Spleen (tissue), 11 donors: ENCODE data around the gene IL1RN. TPM values are rescaled to one million over a fixed set of nuclear protein-coding genes. Genes with fewer than 3 reads are reported as not detected.
A peak's percentile ranks its signal among the peaks of the same experiment; 100 is the strongest.

Experiments used
- DNase-seq: peaks from one replicate; pipeline ENCODE4 v3.0.0-alpha.2; 2020
- H3K27ac ChIP-seq, 8 donors: fragments of 200-600 bp; sonication (generic) in 7 of 8; 1 replicate in 4 of 8; 2 replicates in 4 of 8; pipeline versions ENCODE4 v1.5.0 to v1.8.0; 2016 to 2021; ENCODE audit warnings: inconsistent platforms in 4 of 8, mild to moderate bottlenecking in 4 of 8, moderate library complexity in 1 of 8
- H3K27me3 ChIP-seq, 7 donors: fragments of 200-600 bp; sonication (generic) in 6 of 7; replicated peaks in 1 of 7; 1 replicate in 4 of 7; 2 replicates in 3 of 7; pipeline versions ENCODE4 v1.5.0 to v1.8.0; 2016 to 2021; ENCODE audit warnings: inconsistent platforms in 3 of 7, mild to moderate bottlenecking in 1 of 7
- H3K36me3 ChIP-seq, 6 donors: fragments of 200-600 bp; sonication (generic) in 5 of 6; 1 replicate in 4 of 6; 2 replicates in 2 of 6; pipeline versions ENCODE4 v1.5.0 to v1.8.0; 2016 to 2021; ENCODE audit warnings: inconsistent platforms in 2 of 6
- H3K4me1 ChIP-seq, 6 donors: fragments of 200-600 bp; sonication (generic) in 5 of 6; 1 replicate in 3 of 6; 2 replicates in 3 of 6; pipeline versions ENCODE4 v1.5.0 to v1.8.0; 2016 to 2021; ENCODE audit warnings: inconsistent platforms in 3 of 6
- H3K4me3 ChIP-seq, 8 donors: fragments of 200-600 bp; sonication (generic) in 7 of 8; 1 replicate in 4 of 8; 2 replicates in 4 of 8; pipeline versions ENCODE4 v1.5.0 to v1.8.0; 2016 to 2021; ENCODE audit warnings: inconsistent platforms in 4 of 8, mild to moderate bottlenecking in 4 of 8, moderate library complexity in 2 of 8
- H3K9me3 ChIP-seq, 8 donors: fragments of 200-600 bp; sonication (generic) in 7 of 8; 1 replicate in 4 of 8; 2 replicates in 4 of 8; pipeline versions ENCODE4 v1.5.0 to v1.8.0; 2016 to 2021; ENCODE audit warnings: inconsistent platforms in 4 of 8
- POLR2A ChIP-seq, 3 donors: fragments of 450-650 bp; IDR thresholded peaks; one replicate each; pipeline ENCODE4 v1.5.1; 2017; ENCODE audit warnings: antibody characterized with exemption in 3 of 3, mild to moderate bottlenecking in 1 of 3
- POLR2AphosphoS5 ChIP-seq, 3 donors: sonication (generic); formaldehyde crosslinking; IDR thresholded peaks; one replicate each; pipeline ENCODE4 v1.5.1; 2017; ENCODE audit warnings: antibody characterized with exemption in 3 of 3
- WGBS, 5 donors: extraction: QIAGEN DNeasy Blood & Tissue Kit in 3 of 5; methylation state at CpG; one replicate each; pipeline versions ENCODE4 v1.1.5 to v1.1.7; 2013 to 2018; 5-methylcytosine and 5-hydroxymethylcytosine counted together
- intact Hi-C: fragments of 100-400 bp; cut with DNase I; formaldehyde crosslinking; loops from one replicate; pipeline ENCODE4 v1.15.0; 2023; ENCODE audit warnings: low total_unique reads
- polyA plus RNA-seq, 3 donors: library from polyadenylated mRNA; stranded (reverse); fragments of 200-250 nt; gene quantifications; one replicate each; pipeline ENCODE4 v1.2.1, GENCODE V29; 2013
- total RNA-seq, 7 donors: library from RNA; depleted of rRNA in 3 of 7; stranded (reverse); fragments of >200 nt in 3 of 7; fragmentation: NEBNext Ultra II Directional in 4 of 7; extraction: Animal tissue kit (Norgen Biotek cat#: 25700) in 4 of 7; gene quantifications; one replicate each; pipeline versions ENCODE4 v1.1.0 to v1.2.1, GENCODE V29; 2016 to 2021
- TF ChIP-seq, protein P1 (sequence below), 11 experiments: fragments of 200-600 bp in 7 of 11; fragments of 450-650 bp in 4 of 11; sonication (generic) in 4 of 11; IDR thresholded peaks in 8 of 11; conservative IDR thresholded peaks in 3 of 11; 1 replicate in 7 of 11; 2 replicates in 4 of 11; pipeline versions ENCODE4 v1.4.0 to v1.8.0; 2016 to 2021; ENCODE audit warnings: antibody characterized with exemption in 11 of 11, inconsistent platforms in 4 of 11, mild to moderate bottlenecking in 1 of 11
- donor health status: healthy with polysubstance abuse.
- donor health status: DM: no; HTN: no; CAD: no; lungs with moderate emphysema.
- donor health status: DM: no; HTN: no; CAD: no.
- donor health status: Bipolar disorder and iron deficiency.
- donor health status: healthy.
- donor health status: DM: no; HTN: no; CAD: no.
- donor health status: DM: yes; HTN: yes; CAD: no.

Gene IL1RN
- total and polyA plus RNA-seq, 10 donors: 1.9 to 53.9 (median 12.0) TPM

DNA sequence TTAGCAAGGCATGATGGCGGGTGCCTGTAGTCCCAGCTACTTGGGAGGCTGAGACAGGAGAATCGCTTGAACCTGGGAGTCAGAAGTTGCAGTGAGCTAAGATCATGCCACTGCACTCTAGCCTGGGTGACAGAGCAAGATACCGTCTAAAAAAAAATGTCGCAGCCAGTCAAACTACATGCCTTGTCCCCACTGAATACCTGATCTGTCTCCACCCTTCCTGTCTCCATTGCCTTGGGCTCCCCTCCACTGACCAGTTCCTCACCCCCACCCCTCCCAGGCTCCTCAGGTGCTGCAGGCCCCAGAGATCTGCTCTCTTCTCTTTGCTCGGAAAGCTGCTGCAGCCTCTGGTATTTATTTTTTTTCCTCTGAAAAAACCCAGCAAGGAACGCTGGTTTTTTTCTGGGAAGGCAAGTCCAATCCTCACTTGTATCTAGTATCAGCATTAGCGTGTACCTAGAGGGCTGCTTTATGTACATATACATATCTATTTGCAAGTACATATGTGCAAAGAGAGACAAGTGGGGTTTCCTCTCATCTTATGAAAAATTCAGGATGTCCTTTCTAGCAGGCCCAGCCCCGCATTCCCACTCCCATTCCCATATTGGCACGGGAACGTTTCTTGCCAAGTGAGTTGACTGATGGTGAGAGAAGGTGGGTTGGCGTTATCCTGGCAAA, 50.8 kb downstream of the IL1RN start:
- peaks cover 55 to 100% (median 87%) of the 10 kb centered on the region in 6 donors for H3K4me1 ChIP-seq
- no peak overlapping the region for H3K4me3 ChIP-seq
- intact Hi-C loops: no loop called here
- peak overlapping the region in 3 of 8 donors; percentile 75 to 87 (median 86) for H3K27ac ChIP-seq
- no peaks in the 10 kb centered on the region for H3K9me3 ChIP-seq
- 84 to 92% (median 87%) methylated on average over 11 of the region's 11 CpGs for WGBS, 5 donors
- TF ChIP-seq, protein P1, sequence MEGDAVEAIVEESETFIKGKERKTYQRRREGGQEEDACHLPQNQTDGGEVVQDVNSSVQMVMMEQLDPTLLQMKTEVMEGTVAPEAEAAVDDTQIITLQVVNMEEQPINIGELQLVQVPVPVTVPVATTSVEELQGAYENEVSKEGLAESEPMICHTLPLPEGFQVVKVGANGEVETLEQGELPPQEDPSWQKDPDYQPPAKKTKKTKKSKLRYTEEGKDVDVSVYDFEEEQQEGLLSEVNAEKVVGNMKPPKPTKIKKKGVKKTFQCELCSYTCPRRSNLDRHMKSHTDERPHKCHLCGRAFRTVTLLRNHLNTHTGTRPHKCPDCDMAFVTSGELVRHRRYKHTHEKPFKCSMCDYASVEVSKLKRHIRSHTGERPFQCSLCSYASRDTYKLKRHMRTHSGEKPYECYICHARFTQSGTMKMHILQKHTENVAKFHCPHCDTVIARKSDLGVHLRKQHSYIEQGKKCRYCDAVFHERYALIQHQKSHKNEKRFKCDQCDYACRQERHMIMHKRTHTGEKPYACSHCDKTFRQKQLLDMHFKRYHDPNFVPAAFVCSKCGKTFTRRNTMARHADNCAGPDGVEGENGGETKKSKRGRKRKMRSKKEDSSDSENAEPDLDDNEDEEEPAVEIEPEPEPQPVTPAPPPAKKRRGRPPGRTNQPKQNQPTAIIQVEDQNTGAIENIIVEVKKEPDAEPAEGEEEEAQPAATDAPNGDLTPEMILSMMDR (IDR thresholded peaks at IDR 0.05 in 8 of 11, conservative IDR thresholded peaks at IDR 0.05 in 3 of 11): no peak
- TF ChIP-seq POLR2AphosphoS5 (IDR thresholded peaks at IDR 0.05) (no peak), POLR2A (IDR thresholded peaks at IDR 0.05) (no peak)
- no peaks in the 10 kb centered on the region for H3K27me3 ChIP-seq
- H3K36me3 ChIP-seq: peaks cover 0 to 42% (median 11%) of the 10 kb centered on the region in 6 donors
- peak; percentile 32 for DNase-seq

DNA sequence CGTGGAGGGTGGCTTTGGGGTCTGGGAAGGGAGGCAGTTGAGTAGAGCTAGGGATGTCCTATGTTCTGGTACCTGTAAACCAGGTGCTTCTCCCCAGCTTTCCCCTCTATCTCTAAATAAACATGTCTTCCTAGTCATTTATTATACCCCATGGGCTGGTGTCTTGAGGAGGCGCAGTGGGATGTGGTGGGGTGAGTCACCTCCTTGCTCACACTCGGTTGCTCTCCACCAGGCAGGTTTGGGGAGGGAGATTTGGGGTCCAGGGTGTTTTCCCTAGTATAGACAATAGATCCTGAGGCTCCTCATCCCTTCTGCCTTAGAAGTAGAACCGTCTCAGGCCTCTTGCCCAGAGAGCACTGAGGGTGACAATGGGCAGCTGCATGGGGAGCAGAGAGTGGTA, 51.5 kb downstream of the IL1RN start:
- H3K4me3 ChIP-seq: no peak overlapping the region
- TF ChIP-seq POLR2AphosphoS5 (IDR thresholded peaks at IDR 0.05): no peak
- TF ChIP-seq, protein P1 (IDR thresholded peaks at IDR 0.05 in 8 of 11, conservative IDR thresholded peaks at IDR 0.05 in 3 of 11): no peak
- TF ChIP-seq POLR2A (IDR thresholded peaks at IDR 0.05): no peak
- WGBS, 5 donors: 71 to 80% (median 75%) methylated on average over 4 of the region's 4 CpGs
- DNase-seq: peak; percentile 47
- H3K36me3 ChIP-seq: peaks cover 0 to 49% (median 15%) of the 10 kb centered on the region in 6 donors
- peaks cover 51 to 100% (median 87%) of the 10 kb centered on the region in 6 donors for H3K4me1 ChIP-seq
- intact Hi-C loops: no loop called here
- peak overlapping the region in 3 of 8 donors; percentile 75 to 87 (median 86) for H3K27ac ChIP-seq
- no peaks in the 10 kb centered on the region for H3K27me3 ChIP-seq
- H3K9me3 ChIP-seq: no peaks in the 10 kb centered on the region

DNA sequence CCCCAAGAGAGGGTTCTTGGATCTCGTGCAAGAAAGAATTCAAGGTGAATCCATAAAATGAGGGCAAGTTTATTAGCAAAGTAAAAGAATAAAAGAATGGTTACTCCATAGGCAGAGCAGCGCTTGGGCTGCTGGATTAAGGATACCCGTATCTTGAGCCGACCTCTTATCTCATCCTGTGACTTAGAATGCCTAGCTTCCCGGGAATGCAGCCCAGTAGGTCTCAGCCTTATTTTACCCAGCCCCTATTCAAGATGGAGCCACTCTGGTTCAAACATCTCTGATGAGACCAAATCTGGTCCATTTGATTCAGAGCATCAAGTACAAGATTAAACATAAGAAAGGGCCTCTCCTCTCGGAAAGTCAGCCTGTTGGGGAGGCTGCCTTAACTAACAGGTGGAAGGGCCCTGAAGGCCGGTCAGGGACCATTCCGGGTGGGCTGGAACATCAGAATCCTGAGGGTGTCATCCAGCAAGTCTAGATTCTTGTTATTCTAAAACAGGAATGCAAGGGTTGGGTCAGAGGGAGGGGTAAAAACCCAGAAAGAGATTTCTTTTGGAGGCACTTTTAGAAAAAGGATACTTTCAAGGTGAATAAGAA, 52.1 kb downstream of the IL1RN start:
- Histone ChIP-seq H3K9me3 (no peaks in the 10 kb centered on the region), H3K36me3 (peaks cover 0 to 55% (median 17%) of the 10 kb centered on the region in 6 donors), H3K4me3 (no peak overlapping the region), H3K4me1 (peaks cover 53 to 100% (median 92%) of the 10 kb centered on the region in 6 donors), H3K27me3 (no peaks in the 10 kb centered on the region), H3K27ac (peak overlapping the region in 3 of 8 donors; percentile 75 to 87 (median 86))
- 93 to 98% (median 93%) methylated on average over 8 of the region's 8 CpGs for WGBS, 5 donors
- DNase-seq: peak; percentile 34
- intact Hi-C loops: no loop called here
- TF ChIP-seq, protein P1 (IDR thresholded peaks at IDR 0.05 in 8 of 11, conservative IDR thresholded peaks at IDR 0.05 in 3 of 11): no peak
- no peak for TF ChIP-seq POLR2A (IDR thresholded peaks at IDR 0.05)
- no peak for TF ChIP-seq POLR2AphosphoS5 (IDR thresholded peaks at IDR 0.05)
